Activated CD4-positive, alpha-beta memory T cell treated with anti-CD3 and anti-CD28 coated beads for 36 hours (primary cell): ENCODE data around the gene PAX5. TPM values are rescaled to one million over a fixed set of nuclear protein-coding genes. Genes with fewer than 3 reads are reported as not detected.

ENCODE experiments used
- CTCF ChIA-PET: fragments of 350-600 bp; sonication (Branson Sonifier 250); formaldehyde crosslinking; loops from one replicate; lab custom pipeline; 2021; ENCODE audit warnings: antibody characterized with exemption, inconsistent platforms; lab: Charles Lee
- POLR2A ChIA-PET: fragments of 350-600 bp; sonication (Branson Sonifier 250); formaldehyde crosslinking; loops from one replicate; lab custom pipeline; 2021; ENCODE audit warnings: antibody characterized with exemption; lab: Charles Lee
- DNase-seq: peaks from one replicate; pipeline ENCODE4 v3.0.0-alpha.2; 2020
- H3K27ac Mint-ChIP-seq: one replicate; pipeline ENCODE4 v1.8.0; 2021; ENCODE audit warnings: mixed read lengths
- H3K27me3 Mint-ChIP-seq: one replicate; pipeline ENCODE4 v1.8.0; 2021; ENCODE audit warnings: mixed read lengths
- H3K36me3 Mint-ChIP-seq: one replicate; pipeline ENCODE4 v1.8.0; 2021; ENCODE audit warnings: mixed read lengths
- H3K4me1 Mint-ChIP-seq: one replicate; pipeline ENCODE4 v1.8.0; 2021; ENCODE audit warnings: low read depth, mixed read lengths
- H3K4me3 Mint-ChIP-seq: one replicate; pipeline ENCODE4 v1.8.0; 2021; ENCODE audit warnings: mild to moderate bottlenecking, mixed read lengths
- H3K9me3 Mint-ChIP-seq: one replicate; pipeline ENCODE4 v1.8.0; 2021; ENCODE audit warnings: mixed read lengths
- intact Hi-C: fragments of 100-400 bp; cut with micrococcal nuclease; formaldehyde crosslinking; loops from one replicate; pipeline ENCODE4 v1.15.1; 2023
- total RNA-seq, 2 experiments: library from RNA; stranded (reverse); gene quantifications; one replicate each; pipeline ENCODE4 v1.2.3, GENCODE V29; 2021

PAX5 gene
- total RNA-seq, 2 experiments from 2014 or later, result 0.12 to 0.15 TPM

GRCh38 chr9:36865731-36866635 lies 168.1 kb downstream of the PAX5 start:
- Mint-ChIP-seq H3K9me3 (no peaks in the 10 kb centered on the region), H3K4me3 (no peak overlapping the region), H3K27ac (no peak overlapping the region), H3K36me3 (no peaks in the 10 kb centered on the region), H3K27me3 (peaks cover 15% of the 10 kb centered on the region), H3K4me1 (no peaks in the 10 kb centered on the region)
- POLR2A ChIA-PET, result no interaction called here
- CTCF ChIA-PET, result interaction anchor here (1.1 to 7.2 kb wide), 2 partner anchors 8 to 111 kb away, joined by 4 to 36 read pairs; no protein-coding TSS in a partner anchor
- intact Hi-C loops, result no loop called here
- no peak for DNase-seq

DNA sequence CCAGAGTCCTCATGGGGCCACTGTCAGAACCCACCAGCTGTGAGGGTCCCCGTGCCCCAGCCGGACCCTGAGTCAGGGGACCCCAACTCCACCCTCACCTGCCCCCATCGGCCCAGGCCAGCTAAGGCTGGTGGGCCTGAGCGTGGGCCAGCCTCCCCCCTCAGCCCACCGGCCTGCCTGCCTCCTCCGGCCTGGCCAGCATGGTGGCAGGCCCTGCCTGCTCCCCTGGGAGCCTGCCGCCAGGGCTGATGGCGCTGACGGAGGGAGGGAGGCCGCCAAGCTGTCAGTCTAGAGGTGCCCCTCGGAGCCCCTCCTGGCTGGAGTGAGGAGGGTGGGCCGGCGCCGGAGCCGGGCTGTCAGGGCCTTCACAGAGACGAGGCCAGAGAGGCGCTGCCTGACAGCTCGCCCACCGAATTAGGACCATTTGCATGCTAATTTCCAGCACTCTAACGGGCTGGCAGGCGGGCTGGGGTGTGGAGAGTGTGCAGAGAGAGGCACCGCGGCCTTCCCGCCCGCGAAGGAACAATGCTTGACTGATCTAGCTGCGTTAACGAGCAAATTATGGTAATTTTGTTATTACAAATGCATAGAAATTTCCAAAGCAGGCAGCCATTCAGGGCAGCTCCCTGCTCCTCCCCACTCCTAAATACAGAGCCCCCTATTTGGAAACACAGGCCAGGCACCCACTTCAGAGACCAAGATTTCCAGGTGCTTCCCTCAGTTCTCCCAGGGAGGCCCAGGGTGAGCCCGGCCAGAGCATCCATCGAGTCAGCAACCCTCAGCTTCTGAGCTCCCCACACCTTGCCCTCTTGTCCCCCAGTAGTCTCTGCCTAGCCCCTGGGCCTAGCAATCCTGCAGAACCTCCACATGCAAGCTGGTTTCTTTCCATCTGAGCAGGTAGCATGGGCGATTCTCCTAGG lies 169.3 kb downstream of the PAX5 start:
- no peaks in the 10 kb centered on the region for H3K9me3 Mint-ChIP-seq
- ChIA-PET POLR2A (no interaction called here), CTCF (interaction anchor here (7.2 kb wide), 1 partner anchor 10 kb away, joined by 36 read pairs; no protein-coding TSS in a partner anchor)
- intact Hi-C loops, result no loop called here
- H3K27ac Mint-ChIP-seq, result no peak overlapping the region
- no peak for DNase-seq
- no peaks in the 10 kb centered on the region for H3K4me1 Mint-ChIP-seq
- no peaks in the 10 kb centered on the region for H3K36me3 Mint-ChIP-seq
- no peak overlapping the region for H3K4me3 Mint-ChIP-seq
- peaks cover 15% of the 10 kb centered on the region for H3K27me3 Mint-ChIP-seq

DNA sequence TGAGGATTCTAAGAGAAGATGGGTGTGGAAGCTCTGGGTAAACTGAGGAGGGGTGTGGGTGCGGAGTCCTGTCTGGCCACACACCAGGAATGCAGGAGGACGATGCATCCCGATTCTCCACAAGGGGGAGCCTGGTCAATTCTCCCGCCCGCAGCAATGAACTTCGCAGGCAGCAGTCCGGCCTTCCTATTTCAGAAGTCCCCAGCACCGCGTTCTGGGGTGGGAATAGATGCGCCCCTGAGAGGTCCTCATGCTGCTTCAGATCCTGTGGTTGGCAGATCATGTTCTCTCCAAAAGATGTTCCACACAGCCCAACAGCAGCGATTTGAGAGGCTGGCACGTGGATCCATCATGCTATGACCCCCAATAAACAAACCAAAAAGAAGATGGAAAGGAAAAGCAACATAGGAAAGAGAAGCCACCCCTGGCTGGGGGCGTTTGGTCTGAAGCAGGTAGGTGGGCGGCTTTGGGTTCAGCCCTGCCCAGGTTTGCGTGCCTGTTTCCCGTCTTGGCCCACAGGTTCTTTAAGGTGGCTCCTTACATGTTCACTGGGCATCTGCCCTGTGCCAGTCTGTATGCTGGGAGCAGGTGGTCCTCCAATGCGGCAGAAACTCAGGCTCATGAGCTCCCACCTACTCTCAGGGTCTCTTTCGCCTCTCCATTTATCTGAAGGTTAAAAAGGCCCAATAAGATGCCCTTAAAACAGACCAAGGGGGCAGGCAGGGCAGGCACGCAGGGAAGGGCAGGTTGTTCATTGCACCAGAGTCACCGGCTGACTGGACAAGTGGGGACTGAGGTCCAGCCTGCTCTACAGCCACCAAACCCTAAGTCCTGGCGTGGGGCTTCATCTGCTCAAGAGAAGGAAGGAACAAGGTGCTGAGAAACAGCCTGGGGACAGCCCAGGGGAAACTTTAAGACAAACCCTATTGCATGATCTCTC lies 171.6 kb downstream of the PAX5 start:
- POLR2A ChIA-PET, result no interaction called here
- Mint-ChIP-seq H3K4me3 (no peak overlapping the region), H3K27me3 (peaks cover 9% of the 10 kb centered on the region), H3K9me3 (no peaks in the 10 kb centered on the region), H3K4me1 (no peaks in the 10 kb centered on the region), H3K27ac (no peak overlapping the region), H3K36me3 (no peaks in the 10 kb centered on the region)
- CTCF ChIA-PET, result interaction anchor here (0.6 to 7.2 kb wide), 2 partner anchors 12 to 472 kb away, joined by 3 to 36 read pairs; no protein-coding TSS in a partner anchor
- intact Hi-C loops, result no loop called here
- peak; percentile 23 for DNase-seq

DNA sequence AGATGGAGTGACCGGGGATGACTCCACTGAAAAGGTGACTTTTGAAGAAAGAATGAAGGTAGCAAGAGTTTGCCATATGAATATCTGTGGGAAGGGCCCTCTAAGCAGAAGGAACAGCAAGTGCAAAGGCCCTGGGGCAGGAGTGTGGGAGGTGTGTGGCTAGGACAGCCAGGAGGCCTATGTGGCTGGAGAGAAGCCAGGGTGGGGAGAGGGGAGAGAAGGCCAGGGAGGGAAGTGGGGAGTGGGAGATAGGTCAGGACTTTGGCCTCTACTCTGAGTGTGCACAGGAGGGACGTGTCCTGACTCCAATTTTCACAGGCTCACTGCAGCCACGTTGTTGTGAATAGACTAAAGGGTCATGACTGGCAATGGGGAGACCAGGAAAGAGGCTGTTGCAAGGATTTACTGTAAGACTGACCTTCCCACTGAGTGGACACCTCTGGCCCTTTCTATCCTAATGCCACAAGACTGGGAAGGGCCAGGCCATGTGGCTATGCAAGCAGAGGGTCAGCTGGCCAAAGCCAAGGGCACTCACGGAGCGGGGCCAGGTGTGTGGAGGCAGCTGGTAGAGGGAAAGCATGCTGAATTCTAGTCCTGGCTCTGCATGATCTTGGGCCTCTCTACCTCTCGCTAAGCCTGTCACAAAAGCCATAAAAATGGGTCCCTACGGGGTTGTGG lies 172.4 kb downstream of the PAX5 start:
- no peak overlapping the region for H3K4me3 Mint-ChIP-seq
- no peaks in the 10 kb centered on the region for H3K4me1 Mint-ChIP-seq
- ChIA-PET POLR2A (no interaction called here), CTCF (interaction anchor here (7.2 kb wide), 1 partner anchor 13 kb away, joined by 36 read pairs; no protein-coding TSS in a partner anchor)
- H3K27ac Mint-ChIP-seq, result no peak overlapping the region
- peaks cover 6% of the 10 kb centered on the region for H3K27me3 Mint-ChIP-seq
- intact Hi-C loops, result no loop called here
- H3K36me3 Mint-ChIP-seq, result no peaks in the 10 kb centered on the region
- no peak for DNase-seq
- no peaks in the 10 kb centered on the region for H3K9me3 Mint-ChIP-seq

DNA sequence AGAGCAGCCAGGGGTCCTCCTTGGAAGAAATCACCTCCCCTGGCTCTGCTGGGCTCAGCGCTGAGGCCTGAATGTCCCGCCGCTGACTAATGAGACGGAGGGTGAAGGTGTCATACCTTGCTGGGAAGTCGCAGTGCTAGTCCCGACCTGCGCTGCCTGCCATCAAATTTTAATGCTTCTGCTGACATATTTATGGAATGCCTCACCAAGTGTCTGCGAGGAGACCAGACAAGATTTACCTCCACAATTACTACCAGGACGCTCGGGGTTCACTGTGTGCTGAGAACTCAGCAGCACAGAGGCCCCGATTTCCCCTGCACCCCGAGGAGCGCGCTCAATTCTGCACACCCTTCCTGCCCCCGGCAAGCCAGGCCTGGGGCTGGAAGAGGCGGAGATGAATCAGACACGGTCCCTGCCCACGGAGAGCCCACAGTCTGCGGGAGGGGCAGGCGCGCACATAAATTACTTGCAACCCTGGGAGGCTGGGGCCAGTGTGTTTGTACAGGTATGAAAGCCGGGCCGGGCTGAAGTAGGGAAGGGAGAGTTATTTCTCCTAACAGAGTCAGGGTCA lies 175.2 kb downstream of the PAX5 start:
- CTCF ChIA-PET, result no interaction called here
- H3K4me1 Mint-ChIP-seq, result peaks cover 7% of the 10 kb centered on the region
- no peak overlapping the region for H3K4me3 Mint-ChIP-seq
- peaks cover 6% of the 10 kb centered on the region for H3K27me3 Mint-ChIP-seq
- no peaks in the 10 kb centered on the region for H3K36me3 Mint-ChIP-seq
- no peaks in the 10 kb centered on the region for H3K9me3 Mint-ChIP-seq
- no peak for DNase-seq
- POLR2A ChIA-PET, result no interaction called here
- H3K27ac Mint-ChIP-seq, result no peak overlapping the region
- intact Hi-C loops, result no loop called here

DNA sequence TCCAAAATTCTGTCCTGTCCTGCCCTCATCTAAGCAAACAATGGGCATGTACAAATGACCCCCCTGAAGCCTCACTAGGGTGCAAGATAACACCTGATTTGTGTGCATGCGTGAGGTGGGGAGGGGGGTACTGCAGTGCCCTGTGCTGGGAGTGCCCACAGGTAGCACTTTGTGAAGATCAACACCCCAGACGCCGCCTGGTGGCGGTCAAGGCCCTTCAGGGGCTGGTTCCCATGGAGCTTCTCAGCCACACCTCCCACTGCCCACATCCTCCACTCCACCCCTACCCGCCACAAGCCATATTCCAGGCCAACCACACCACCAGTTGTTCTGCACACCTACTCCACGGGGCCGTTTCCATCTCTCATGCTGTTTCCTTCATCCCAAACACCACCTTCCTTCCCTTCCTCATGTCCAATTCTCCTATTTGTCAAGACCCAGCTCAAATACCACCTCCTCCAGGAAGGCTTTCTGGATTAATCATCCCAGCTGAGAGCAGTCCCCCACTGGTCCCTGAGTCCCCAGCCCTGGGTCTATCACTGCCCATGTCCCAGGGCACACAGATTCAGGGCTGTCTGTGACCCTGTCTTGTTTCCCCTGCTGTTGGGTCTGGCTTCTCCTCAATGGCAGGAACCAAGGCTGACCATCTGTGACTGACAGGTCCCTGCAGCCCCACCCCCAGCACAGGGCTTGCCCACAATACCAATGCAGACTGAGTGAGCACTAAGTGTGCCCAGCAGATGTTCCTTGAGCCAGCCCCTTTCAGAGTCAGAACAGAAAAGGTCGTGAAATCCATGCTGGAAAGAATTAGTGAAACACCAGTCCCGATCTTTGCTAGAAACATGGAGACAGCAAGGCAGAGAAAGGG lies 178.4 kb downstream of the PAX5 start:
- no peaks in the 10 kb centered on the region for H3K9me3 Mint-ChIP-seq
- H3K4me3 Mint-ChIP-seq, result no peak overlapping the region
- ChIA-PET CTCF (interaction anchor here (0.7 to 1.9 kb wide), 3 partner anchors 17 to 378 kb away, joined by 3 to 12 read pairs (median 3); no protein-coding TSS in a partner anchor), POLR2A (no interaction called here)
- intact Hi-C loops, result no loop called here
- peak; percentile 65 for DNase-seq
- peaks cover 2% of the 10 kb centered on the region for H3K27me3 Mint-ChIP-seq
- no peaks in the 10 kb centered on the region for H3K36me3 Mint-ChIP-seq
- H3K27ac Mint-ChIP-seq, result no peak overlapping the region
- peaks cover 7% of the 10 kb centered on the region for H3K4me1 Mint-ChIP-seq

DNA sequence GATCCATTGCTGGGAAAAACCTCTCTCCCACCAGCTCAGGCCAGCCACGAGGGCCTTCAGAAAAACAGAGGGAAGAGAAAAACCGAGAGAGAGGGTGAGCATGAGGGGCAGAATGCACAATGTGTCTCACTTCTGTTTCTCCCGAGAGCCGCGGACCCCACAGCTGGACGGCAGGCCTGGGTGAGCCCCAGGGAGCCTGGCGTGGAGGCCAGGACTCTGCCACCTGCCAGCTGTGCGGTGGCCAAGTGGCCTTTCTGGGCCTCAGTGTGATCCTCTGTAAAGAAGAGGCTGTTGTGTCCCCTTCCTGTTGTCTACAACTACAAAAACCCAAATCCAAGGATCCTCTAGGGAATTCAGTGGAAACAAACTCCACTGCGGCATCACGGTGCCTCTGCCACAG lies 179.3 kb downstream of the PAX5 start:
- DNase-seq, result no peak
- H3K27me3 Mint-ChIP-seq, result peaks cover 2% of the 10 kb centered on the region
- H3K36me3 Mint-ChIP-seq, result no peaks in the 10 kb centered on the region
- H3K27ac Mint-ChIP-seq, result no peak overlapping the region
- no peaks in the 10 kb centered on the region for H3K9me3 Mint-ChIP-seq
- H3K4me3 Mint-ChIP-seq, result no peak overlapping the region
- intact Hi-C loops, result no loop called here
- CTCF ChIA-PET, result interaction anchor here (1.9 kb wide), 1 partner anchor 18 kb away, joined by 12 read pairs; no protein-coding TSS in a partner anchor
- POLR2A ChIA-PET, result no interaction called here
- H3K4me1 Mint-ChIP-seq, result peaks cover 7% of the 10 kb centered on the region

DNA sequence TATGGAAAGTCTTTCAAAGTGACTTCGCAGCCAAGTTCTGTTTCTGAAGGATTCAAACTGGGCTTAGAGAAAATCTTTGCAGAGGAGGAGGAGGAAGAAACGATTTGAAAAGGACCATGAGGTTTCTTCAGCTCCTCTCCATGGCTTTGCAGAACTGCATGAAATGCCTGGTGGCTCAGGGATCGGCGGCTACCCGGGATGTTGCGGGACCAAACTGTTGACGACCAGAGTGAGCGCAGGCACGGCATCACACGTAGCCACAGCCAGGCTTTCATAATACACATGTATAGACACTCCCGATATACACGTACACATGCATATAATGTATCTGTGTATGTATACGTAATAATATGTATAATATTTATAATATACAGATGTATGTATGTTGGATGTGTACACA lies 180.0 kb downstream of the PAX5 start:
- no peaks in the 10 kb centered on the region for H3K9me3 Mint-ChIP-seq
- ChIA-PET POLR2A (no interaction called here), CTCF (interaction anchor here (1.9 kb wide), 1 partner anchor 19 kb away, joined by 12 read pairs; no protein-coding TSS in a partner anchor)
- H3K27ac Mint-ChIP-seq, result no peak overlapping the region
- no peaks in the 10 kb centered on the region for H3K36me3 Mint-ChIP-seq
- peaks cover 7% of the 10 kb centered on the region for H3K4me1 Mint-ChIP-seq
- DNase-seq, result no peak
- no peak overlapping the region for H3K4me3 Mint-ChIP-seq
- intact Hi-C loops, result no loop called here
- H3K27me3 Mint-ChIP-seq, result peaks cover 2% of the 10 kb centered on the region

DNA sequence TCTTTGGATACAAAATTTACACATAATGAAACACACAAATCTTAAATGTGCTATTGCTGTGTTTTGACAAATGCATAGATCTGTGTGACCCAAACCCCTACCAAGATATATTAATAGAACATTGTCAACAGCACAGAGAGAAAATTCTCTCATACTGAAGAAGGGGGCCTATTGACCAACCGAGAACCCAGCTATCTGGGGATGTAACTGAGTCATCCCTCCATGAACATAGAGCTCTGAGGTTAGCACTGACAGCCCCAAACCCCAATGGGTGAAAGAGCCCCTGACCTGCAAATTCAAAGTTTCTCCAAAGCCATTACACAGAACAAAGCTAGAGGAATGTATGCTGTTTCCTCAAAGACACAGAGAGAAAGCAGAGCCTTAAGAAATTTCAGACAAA lies 180.8 kb downstream of the PAX5 start:
- Mint-ChIP-seq H3K36me3 (no peaks in the 10 kb centered on the region), H3K27me3 (no peaks in the 10 kb centered on the region), H3K27ac (no peak overlapping the region), H3K4me3 (no peak overlapping the region), H3K4me1 (peaks cover 7% of the 10 kb centered on the region), H3K9me3 (no peaks in the 10 kb centered on the region)
- no peak for DNase-seq
- ChIA-PET CTCF (no interaction called here), POLR2A (no interaction called here)
- intact Hi-C loops, result no loop called here

DNA sequence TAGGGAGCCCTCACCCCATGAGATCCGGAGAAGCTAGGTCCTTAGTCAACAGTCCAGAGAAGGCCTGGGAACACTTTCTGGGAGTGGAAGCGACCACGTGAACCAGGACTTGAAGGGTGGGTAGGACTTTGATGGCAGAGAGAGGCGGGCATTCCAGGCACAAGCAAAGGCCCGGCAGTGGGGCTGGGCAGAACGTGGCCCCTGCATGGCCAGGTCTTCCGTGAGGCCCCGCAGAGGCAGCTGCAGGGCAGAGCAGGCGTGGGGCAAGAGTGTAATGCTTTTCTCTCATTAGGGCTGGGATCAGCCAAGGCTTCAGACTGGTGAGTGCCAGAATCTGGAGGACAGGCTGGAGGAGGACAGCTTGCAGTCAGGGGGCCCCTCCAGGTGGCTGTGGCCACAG lies 184.1 kb downstream of the PAX5 start:
- POLR2A ChIA-PET, result no interaction called here
- no peak overlapping the region for H3K27ac Mint-ChIP-seq
- no peaks in the 10 kb centered on the region for H3K27me3 Mint-ChIP-seq
- H3K9me3 Mint-ChIP-seq, result no peaks in the 10 kb centered on the region
- no peak for DNase-seq
- CTCF ChIA-PET, result no interaction called here
- intact Hi-C loops, result no loop called here
- H3K4me1 Mint-ChIP-seq, result no peaks in the 10 kb centered on the region
- no peaks in the 10 kb centered on the region for H3K36me3 Mint-ChIP-seq
- H3K4me3 Mint-ChIP-seq, result no peak overlapping the region
